ENCODE data around the gene APBB2.

APBB2 gene

GRCh38 chr4:41134581-41134980, 79.8 kb downstream of the APBB2 start:
- DNase-seq (ENCODE audit: low read depth): no peak

DNA sequence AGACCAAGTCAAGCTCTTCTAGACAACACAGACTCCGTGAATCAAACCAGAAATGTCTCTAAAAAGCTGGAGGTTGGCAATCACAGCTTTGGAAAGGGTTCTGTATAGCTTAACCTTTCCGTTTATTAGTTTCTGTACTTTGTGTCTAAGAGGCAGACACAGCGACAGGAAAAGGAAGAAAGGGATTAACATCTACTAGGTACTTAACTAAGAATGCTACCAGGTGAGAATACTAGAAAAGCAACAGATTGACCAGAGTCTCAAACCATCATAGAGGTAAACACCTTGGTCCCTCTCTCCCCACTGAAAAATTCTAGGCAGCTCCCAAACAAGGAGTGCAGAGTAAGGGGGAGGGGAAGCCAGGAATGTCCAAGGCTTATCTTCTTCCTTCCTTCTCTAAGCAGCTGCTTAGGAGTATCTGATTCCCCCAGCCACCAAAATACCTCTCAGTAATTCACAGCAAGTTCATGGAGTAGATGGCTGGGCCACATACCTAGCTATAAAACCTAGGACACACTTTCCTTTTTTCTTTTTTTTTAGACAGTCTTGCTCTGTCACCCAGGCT, 80.8 kb downstream of the APBB2 start:
- DNase-seq (ENCODE audit: low read depth): no peak

GRCh38 chr4:41132055-41132683, 82.2 kb downstream of the APBB2 start:
- no peak for DNase-seq (ENCODE audit: low read depth)

GRCh38 chr4:41129936-41130440, 84.4 kb downstream of the APBB2 start:
- no peak for DNase-seq (ENCODE audit: low read depth)

DNA sequence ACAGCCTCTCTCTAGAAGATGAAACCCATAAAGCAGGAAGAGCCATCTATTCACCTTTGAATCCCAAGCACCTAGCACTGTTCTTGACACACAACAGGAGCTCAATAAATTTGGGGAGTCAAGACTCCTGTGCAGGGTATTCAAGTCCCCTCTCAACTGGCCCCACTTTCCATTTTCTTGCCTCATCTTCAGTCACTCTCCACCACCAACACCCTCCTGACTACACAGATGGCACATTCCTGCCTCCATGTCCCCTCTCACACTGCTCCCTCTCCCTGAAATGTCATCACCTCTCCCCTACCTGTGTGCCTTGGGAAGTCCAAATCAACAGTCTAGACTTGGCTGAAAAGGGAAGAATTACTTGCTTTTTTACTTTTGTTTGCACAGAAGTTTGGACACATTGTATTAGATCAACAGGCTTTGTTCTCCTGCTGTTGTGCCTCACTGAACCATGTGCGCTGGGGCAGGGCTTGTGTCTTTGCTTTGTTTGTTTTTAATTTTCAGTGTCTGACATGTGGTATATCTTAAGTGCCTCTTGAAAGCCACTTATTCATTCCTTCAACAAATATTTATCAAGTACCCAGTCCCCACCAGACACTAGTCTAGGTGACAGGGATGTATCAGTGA, 85.1 kb downstream of the APBB2 start:
- no peak for DNase-seq (ENCODE audit: low read depth)

DNA sequence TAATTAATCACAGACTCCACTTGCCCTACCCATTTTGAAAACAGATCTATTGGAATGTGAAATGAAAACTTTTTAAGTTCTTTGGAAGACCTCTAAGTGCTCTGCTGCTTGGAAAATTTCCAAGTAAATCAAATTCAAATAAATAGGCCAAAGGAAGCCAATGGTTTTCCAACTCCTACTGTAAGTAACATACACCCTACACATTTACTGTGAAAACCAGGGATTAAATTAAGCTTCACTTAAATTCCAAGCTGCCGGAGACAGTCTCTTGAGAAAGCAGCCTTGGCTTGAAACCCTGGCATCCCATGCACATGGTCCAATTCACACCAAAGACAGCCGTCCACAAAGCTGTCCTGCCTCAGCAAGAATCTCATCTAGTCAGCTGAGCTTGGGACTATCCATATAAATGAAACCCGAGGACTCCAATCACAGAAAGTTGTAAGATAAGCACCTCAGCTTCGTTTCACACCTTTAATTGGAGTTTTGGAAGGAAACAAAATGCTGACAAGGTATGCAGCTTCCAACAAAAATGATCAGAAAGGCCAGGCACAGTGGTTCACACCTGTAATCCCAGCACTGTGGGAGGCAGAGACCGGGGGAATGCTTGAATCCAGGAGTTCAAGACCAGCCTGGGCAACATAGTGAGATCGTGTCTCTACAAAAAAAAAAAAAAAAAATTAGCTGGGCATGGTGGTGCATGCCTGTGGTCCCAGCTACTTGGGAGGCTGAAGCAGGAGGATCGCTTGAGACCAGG, 88.6 kb downstream of the APBB2 start:
- no peak for DNase-seq (ENCODE audit: low read depth)

- DNase-seq (ENCODE audit: low read depth): no peak
Observed at GRCh38 chr4:41124916-41125548, 89.3 kb downstream of the APBB2 start.

DNA sequence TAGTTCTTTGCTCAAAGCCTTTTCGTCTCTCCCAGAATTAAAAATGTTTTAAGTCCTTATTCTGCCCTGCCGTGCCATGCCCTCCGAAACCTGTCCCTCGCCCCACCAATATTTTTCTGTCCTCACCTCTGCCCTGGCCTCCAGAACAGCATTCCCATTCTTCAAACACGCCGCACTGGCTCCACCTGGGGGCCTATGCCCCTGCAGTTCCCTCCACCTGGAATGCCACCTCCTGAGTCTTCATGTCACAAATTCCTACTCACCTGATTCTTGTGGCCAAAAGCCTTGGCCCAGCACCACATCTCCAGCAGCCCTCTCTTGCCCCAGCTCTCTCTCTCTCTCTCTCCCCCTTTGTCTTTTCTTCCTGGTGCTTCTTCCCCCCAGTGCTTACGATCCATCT, 91.6 kb downstream of the APBB2 start:
- DNase-seq (ENCODE audit: low read depth): no peak

GRCh38 chr4:41122309-41122708, 92.0 kb downstream of the APBB2 start:
- no peak for DNase-seq (ENCODE audit: low read depth)

GRCh38 chr4:41121906-41122305, 92.4 kb downstream of the APBB2 start:
- DNase-seq (ENCODE audit: low read depth): no peak

GRCh38 chr4:41120297-41121217, 93.8 kb downstream of the APBB2 start:
- DNase-seq (ENCODE audit: low read depth): no peak

DNA sequence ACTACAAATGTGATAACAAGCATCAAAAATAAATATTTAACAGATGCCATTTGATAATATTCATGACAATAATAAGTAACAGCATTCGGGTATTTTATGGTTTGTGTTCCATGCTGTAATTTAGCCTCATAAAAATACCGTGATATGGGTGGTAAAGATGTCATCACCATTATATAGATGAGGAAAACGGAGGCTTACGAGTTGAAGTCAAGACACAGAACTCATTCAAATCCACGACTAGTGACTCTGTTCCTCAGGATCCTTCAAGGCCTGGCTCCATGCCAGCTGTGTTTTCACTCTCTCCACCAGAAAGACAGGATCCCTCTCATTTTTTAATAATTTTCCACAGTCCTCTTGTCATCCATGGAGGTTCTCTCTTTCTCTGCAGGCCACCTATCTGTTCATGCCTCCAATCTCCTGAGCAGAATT, 94.5 kb downstream of the APBB2 start:
- no peak for DNase-seq (ENCODE audit: low read depth)

- DNase-seq (ENCODE audit: low read depth): no peak
Observed at GRCh38 chr4:41111791-41112190, 102.6 kb downstream of the APBB2 start.

- no peak for DNase-seq (ENCODE audit: low read depth)
Observed at GRCh38 chr4:41110050-41110449, 104.3 kb downstream of the APBB2 start.

GRCh38 chr4:41108481-41108880, 105.9 kb downstream of the APBB2 start:
- no peak for DNase-seq (ENCODE audit: low read depth)

- no peak for DNase-seq (ENCODE audit: low read depth)
Observed at GRCh38 chr4:41106694-41107419, 107.5 kb downstream of the APBB2 start.

DNA sequence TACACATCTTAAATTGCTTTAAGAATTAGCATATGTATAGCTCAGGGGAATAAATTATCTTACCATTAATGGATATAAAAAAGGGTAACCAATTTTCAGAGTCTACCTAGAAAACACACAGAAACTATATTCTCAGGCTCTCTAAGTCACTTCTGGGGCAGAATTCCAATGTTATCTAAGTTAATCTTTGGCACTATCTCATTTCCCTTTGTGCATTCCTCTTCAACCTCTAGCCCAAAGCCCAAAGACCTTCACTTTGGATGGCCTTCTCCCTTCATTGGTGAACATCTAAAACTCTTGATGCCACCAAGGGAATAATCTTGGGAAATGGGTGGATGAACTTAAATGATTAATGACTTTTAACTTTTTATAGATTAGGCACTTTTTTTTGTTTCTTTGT, 108.3 kb downstream of the APBB2 start:
- no peak for DNase-seq (ENCODE audit: low read depth)

GRCh38 chr4:41104155-41104554, 110.2 kb downstream of the APBB2 start:
- DNase-seq (ENCODE audit: low read depth): no peak

- no peak for DNase-seq (ENCODE audit: low read depth)
Observed at GRCh38 chr4:41103657-41104056, 110.7 kb downstream of the APBB2 start.

- no peak for DNase-seq (ENCODE audit: low read depth)
Observed at GRCh38 chr4:41102414-41103092, 111.8 kb downstream of the APBB2 start.
